Measurements from ENCODE around the gene PPP1R9B.

DNA sequence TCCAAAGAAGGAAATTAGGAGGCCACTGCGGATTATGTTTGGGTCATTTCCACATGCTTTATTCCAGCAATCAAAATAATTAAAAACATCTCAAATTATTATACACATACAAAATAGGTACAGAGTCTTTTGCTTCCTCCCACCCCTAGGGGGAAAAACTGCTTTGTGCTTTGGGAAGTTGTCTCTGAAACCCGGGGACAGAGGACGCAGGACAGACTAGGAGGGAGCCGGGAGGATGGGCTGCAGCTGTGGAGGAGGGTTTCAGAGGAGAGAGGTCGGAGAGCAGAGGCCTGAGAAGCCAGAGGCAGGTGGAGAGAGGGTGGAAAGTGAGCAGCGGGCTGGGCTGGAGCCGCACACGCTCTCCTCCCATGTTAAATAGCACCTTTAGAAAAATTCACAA is 33.6 kb upstream of the PPP1R9B start:
- TF ChIP-seq, protein P1, sequence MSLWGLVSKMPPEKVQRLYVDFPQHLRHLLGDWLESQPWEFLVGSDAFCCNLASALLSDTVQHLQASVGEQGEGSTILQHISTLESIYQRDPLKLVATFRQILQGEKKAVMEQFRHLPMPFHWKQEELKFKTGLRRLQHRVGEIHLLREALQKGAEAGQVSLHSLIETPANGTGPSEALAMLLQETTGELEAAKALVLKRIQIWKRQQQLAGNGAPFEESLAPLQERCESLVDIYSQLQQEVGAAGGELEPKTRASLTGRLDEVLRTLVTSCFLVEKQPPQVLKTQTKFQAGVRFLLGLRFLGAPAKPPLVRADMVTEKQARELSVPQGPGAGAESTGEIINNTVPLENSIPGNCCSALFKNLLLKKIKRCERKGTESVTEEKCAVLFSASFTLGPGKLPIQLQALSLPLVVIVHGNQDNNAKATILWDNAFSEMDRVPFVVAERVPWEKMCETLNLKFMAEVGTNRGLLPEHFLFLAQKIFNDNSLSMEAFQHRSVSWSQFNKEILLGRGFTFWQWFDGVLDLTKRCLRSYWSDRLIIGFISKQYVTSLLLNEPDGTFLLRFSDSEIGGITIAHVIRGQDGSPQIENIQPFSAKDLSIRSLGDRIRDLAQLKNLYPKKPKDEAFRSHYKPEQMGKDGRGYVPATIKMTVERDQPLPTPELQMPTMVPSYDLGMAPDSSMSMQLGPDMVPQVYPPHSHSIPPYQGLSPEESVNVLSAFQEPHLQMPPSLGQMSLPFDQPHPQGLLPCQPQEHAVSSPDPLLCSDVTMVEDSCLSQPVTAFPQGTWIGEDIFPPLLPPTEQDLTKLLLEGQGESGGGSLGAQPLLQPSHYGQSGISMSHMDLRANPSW (CRISPR knock-in tag; conservative IDR thresholded peaks at IDR 0.05; ENCODE audit: low read depth), result no peak
- TF ChIP-seq ZNF317 (CRISPR knock-in tag; IDR thresholded peaks at IDR 0.05; ENCODE audit: borderline replicate concordance, low read depth) (no peak), TEAD4 (CRISPR knock-in tag; IDR thresholded peaks at IDR 0.05) (no peak), SP1 (CRISPR knock-in tag; conservative IDR thresholded peaks at IDR 0.05) (no peak), MXD4 (CRISPR knock-in tag; IDR thresholded peaks at IDR 0.05; ENCODE audit: borderline replicate concordance) (no peak), ZNF396 (CRISPR knock-in tag; IDR thresholded peaks at IDR 0.05; ENCODE audit: borderline replicate concordance) (no peak), ZNF219 (CRISPR knock-in tag; IDR thresholded peaks at IDR 0.05; ENCODE audit: borderline replicate concordance) (no peak), NFYB (CRISPR knock-in tag; conservative IDR thresholded peaks at IDR 0.05; ENCODE audit: low read depth) (no peak)
- TF ChIP-seq, protein P2, sequence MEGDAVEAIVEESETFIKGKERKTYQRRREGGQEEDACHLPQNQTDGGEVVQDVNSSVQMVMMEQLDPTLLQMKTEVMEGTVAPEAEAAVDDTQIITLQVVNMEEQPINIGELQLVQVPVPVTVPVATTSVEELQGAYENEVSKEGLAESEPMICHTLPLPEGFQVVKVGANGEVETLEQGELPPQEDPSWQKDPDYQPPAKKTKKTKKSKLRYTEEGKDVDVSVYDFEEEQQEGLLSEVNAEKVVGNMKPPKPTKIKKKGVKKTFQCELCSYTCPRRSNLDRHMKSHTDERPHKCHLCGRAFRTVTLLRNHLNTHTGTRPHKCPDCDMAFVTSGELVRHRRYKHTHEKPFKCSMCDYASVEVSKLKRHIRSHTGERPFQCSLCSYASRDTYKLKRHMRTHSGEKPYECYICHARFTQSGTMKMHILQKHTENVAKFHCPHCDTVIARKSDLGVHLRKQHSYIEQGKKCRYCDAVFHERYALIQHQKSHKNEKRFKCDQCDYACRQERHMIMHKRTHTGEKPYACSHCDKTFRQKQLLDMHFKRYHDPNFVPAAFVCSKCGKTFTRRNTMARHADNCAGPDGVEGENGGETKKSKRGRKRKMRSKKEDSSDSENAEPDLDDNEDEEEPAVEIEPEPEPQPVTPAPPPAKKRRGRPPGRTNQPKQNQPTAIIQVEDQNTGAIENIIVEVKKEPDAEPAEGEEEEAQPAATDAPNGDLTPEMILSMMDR (IDR thresholded peaks at IDR 0.05), result no peak
- TF ChIP-seq, protein P3, sequence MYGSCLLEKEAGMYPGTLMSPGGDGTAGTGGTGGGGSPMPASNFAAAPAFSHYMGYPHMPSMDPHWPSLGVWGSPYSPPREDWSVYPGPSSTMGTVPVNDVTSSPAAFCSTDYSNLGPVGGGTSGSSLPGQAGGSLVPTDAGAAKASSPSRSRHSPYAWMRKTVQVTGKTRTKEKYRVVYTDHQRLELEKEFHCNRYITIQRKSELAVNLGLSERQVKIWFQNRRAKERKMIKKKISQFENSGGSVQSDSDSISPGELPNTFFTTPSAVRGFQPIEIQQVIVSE (CRISPR knock-in tag; IDR thresholded peaks at IDR 0.05; ENCODE audit: borderline replicate concordance), result no peak
- TF ChIP-seq, protein P4, sequence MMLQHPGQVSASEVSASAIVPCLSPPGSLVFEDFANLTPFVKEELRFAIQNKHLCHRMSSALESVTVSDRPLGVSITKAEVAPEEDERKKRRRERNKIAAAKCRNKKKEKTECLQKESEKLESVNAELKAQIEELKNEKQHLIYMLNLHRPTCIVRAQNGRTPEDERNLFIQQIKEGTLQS (CRISPR knock-in tag; conservative IDR thresholded peaks at IDR 0.05), result no peak
- TF ChIP-seq, protein P5, sequence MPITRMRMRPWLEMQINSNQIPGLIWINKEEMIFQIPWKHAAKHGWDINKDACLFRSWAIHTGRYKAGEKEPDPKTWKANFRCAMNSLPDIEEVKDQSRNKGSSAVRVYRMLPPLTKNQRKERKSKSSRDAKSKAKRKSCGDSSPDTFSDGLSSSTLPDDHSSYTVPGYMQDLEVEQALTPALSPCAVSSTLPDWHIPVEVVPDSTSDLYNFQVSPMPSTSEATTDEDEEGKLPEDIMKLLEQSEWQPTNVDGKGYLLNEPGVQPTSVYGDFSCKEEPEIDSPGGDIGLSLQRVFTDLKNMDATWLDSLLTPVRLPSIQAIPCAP (CRISPR knock-in tag; IDR thresholded peaks at IDR 0.05), result no peak

Data from WTC11 (cell line).